SK-N-MC (cell line): ENCODE measurements around the gene PLA2G12A.

Source experiments
- EZH2 ChIP-seq: fragments of 200-600 bp; sonication (generic); IDR thresholded peaks from one replicate; pipeline ENCODE4 v1.6.1; 2017; ENCODE audit warnings: antibody characterized with exemption
- POLR2AphosphoS5 ChIP-seq: IDR thresholded peaks from 2 replicates; pipeline ENCODE4 v1.6.1; 2012; ENCODE audit warnings: mild to moderate bottlenecking, low read depth, low read length, borderline replicate concordance

DNA sequence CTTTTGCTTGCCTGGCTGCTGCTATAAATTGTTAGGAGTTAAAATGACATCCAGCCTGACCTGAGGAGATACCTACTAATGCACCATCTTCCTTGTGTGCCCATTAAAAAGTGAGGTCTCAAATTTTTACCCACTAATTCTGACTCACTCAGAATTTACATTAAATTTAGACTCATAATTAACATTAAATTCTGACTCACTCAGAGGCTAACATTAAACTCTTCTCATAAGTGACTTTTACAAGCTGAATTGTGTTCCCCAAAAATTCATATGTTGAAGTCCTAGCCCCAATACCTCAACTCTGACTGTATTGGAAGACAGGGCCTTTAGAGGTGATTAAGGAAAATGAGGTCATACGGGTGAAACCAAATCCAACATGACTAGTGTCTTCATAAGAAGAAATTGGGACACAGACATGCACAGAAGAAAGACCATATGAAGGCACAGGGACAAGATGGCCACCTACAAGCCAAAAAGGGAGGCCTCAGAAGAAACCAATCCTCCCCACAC, 38.4 kb downstream of the PLA2G12A start:
- no peak for TF ChIP-seq EZH2
- no peak for TF ChIP-seq POLR2AphosphoS5
